NCI-H1694 treated with DMSO at 0.1 percent for 48 hours (cell line): ENCODE measurements around the gene EMILIN3.
A peak's percentile ranks its signal among the peaks of the same experiment; 100 is the strongest.

Source experiments
- DNase-seq: peaks from one replicate; lab custom pipeline; 2025; lab: John Stamatoyannopoulos, UW

The EMILIN3 gene

DNA sequence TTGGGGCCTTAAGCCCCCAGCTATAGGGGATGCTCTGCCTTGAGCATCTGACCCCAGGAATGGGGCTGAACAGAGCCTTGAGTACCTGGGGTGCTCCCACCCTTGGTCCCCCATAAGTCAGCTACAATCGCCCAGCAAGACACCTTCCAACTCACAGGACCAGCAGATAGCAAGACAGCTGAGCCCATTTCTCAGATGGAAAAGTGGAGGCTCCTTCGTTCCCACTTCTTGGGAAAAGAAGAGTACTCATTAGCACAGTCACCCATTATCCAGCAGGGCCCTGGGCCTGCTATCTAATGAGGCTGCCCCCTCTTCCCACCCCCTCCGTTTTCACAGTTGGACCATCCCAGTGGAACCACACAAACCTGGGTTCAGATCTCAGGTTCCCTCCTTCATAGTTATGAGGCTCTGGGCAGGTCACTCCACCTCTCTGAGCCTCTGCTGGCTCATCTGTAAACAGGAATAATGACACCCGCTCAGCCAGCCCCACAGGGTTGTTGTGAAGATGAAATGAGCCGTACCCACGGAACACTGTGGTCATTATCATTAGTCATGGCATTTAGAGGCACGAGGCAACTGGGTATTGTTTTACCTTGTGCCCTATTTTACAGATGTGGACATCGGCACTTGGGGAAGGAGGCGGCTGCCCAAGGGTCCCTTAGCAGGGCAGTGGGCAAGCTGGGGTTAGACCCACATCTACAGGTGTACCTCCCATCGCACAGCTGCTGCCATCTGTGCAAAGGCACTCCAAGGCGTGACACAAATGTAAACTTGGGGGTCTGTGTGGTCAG lies 21.5 kb downstream of the EMILIN3 start:
- no peak for DNase-seq

DNA sequence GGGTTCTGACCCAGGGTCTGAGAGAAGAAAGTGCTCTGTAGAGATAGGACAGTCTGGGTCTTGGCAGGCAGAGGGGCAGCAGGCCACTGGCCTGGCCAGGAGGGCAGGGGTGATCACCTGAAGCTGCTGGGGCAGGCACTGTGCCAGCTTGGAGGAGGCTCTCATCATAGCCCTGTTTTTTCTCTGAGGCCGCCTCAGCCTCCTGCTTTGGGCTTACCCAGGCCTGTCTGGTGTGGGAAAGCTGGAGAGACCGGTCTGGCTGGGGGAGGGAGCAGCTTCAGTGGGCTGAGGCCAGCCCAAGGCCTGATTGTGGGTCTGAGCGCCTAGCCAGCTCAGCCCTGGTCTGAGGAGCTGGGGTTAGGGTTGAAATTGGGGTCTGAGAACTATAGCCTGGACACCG lies 22.1 kb downstream of the EMILIN3 start:
- no peak for DNase-seq

DNA sequence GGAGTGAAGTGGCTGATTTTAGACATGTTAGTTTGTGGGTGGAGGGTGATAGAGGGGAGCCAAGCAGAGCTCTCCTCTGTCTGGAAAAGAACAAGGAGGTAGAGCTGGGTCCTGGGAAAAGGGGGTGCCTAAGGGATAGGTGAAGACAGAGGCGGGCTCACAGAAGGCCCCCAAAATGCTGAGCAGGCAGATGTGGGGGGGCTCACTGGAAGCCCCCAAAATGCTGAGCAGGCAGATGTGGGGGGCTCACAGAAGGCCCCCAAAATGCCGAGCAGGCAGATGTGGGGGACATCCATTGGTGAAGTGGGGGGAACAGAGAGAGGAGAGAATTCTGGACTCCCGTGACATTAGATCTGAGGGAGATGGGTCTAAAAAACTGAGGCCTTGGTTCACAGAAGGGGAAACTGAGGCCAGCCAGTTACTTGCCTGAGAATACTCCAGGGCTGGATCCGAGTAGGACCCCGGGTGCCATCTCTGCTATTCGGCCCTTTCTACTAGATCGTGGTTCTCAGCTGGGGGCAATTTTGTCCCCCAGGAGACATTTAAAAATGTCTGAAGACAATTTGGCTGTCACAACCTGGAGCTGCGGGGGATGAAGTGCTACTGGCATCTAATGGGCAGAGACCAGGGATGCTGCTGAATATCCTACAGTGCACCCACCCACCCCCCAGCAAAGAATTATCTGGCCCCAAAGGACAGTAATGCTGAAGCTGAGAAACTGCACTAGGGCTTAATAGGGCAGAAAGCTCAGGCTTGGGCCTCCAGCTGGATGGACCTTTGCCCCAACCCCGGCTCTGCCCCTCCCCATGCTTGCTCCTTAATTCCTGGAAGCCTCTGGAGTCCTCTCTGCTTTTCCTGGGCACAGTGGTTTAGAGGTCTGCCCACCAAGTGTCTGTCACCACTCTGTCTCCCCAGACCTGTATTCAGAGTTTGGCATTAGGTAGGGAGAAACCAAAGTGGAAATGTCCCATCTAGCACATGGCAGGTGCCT lies 23.8 kb downstream of the EMILIN3 start:
- DNase-seq: no peak

DNA sequence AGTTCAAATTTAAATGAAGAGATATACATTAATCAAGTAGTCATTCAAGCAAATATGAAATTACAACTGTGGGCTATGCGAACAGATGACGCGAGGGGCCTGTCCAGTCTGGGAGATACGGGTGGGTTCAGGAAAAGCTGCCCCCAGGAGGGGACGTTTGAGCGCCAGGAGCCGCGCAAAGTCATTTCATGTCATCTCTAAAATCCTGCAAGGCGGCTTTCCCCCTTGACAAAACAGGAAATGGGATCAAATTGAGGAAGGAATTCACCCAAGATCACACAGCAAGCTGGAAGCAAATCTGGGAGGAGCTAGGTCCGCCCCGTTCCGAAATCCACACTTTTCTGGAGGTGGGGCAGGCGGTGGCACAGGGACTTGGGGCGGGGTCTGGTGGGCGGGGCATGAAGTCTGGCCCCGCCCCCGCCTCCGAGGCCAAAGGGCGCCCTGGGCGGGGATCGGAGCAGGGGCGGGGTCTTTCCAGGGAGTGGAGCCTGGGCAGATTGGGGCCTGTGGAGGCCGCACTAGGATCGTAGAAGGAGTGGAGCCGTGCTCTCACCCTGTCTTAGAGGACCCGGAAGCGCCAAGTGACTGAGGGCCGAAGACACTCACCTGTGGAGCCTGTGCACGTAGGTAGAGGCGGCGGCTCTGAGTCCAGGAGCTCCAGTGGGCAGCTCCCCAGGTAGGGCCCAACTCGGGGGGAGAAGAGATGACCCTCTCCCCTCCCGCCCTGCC lies 26.1 kb downstream of the EMILIN3 start, which contains the start of gene LPIN3:
TSS of gene LPIN3 (plus strand) at position 495 of the 729 bp plus-strand sequence. CDS start 4,983 bp downstream, outside the sequence.
- DNase-seq: no peak

DNA sequence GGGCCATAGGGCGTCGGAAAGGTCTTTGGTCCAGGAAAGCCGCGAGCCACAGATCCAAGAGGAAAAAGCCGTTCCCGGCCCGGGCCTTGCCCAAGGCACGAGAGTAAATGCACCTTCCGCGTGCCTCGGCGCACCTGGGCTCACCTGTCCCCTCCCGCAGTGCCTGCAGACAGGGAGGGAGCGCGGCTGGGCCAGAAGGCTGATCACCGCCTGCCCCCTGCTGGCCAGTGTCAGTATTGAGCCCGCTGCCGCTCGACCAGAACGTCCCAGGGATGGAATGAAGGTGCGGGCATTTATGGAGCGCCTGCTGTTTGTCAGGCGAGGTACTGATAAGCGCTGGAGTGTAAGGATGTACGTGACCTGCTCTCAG lies 26.7 kb downstream of the EMILIN3 start:
- DNase-seq: peak; percentile 22

DNA sequence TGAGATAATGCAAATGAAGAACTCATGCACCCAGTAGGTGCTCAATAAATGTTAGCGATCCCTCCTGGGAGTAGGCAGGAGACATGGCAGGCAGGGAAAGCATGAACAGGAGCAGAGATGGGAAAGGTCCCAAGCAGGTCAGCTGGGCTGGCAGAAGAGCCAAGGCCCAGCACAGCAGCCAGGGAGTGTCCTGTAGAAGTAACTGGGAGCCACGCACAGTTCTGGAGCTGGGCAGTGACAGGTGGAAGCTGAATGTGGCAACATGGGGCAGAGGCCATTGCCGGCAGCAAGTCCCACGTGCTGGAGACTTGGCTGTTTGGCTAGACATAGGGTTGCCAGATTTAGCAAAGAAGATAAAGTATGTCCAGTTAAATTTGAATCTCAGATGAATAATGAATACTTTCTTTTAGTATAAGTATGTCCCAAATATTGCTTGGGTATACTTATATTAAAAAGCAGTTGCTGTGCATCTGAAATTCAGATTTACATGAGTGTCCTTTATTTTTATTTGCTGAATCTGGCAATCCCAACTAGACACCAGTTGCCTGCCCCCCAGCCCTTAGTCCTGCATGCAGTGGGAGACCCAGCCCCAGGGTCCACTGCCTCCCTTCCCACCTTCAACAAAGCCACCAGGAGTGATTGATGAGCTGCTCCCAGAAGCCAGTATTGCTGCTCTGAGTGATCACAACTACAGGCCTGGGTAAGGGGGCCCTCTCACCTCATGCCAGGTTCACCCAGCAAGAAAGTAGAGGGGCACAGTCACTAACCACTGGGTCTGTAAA lies 29.7 kb downstream of the EMILIN3 start:
- no peak for DNase-seq

DNA sequence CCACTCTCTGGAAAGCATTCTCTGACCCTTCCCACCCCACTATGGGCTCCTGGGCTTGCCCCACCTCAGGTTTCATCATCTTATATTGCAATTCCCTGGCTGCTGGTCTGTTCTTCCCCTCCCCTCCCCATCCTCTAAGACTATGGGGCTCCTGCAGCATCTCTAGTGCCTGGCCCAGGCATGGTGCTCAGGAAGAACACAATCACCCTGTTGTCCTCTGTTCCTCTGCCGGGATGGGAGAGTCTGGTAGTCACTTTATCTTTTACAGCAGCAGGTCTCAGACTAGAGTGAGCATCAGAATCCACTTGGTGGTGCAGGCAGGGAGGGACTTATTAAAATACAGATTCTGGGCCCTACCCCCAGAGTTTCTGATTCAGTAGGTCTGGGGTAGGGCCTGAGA lies 31.0 kb downstream of the EMILIN3 start:
- no peak for DNase-seq

DNA sequence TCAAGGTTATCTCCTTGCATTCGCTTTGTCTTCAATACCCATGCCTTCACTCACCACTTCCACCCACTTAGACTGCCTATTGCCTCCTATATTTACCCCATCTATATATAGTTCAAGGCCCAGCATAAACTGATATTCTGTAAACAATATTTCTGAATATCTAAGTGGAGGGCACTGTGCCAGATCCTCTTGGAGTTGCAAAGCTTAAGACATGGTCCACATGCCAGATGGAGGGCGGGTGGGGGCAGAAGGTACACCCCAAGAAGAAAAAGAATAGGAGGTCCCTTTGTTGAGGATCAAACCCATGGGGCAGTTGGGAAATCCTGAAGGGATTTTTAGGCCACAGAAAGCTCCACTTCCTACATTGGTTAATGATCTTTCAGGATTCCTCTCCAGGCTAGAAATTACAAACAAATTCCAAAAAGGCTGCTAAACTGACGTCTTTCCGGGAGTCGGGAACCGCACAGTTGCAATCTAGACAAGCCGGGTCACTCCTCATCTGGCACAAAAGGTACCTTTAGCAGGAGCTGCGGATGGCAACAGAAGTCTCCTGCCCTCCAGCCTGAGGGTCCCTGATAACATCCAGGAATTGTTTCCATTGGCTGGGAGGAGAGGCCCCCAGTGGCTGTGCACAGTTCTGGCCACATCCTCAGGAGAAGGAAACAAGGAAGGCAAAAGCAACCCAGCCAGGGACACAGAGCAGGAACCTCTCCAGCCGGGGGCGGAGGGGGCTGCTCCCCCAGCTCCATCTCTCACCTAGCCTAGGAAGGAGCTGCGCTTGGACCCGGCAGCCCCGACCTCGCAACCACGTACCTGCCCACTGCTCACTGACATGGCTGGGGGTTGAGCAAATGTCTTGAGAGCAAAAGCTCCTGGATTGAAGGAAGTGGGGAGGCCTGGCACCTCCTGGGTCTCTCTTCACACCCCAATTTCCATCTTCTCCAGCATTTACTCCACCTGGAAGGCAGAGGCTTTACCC lies 31.9 kb downstream of the EMILIN3 start:
- DNase-seq: no peak

DNA sequence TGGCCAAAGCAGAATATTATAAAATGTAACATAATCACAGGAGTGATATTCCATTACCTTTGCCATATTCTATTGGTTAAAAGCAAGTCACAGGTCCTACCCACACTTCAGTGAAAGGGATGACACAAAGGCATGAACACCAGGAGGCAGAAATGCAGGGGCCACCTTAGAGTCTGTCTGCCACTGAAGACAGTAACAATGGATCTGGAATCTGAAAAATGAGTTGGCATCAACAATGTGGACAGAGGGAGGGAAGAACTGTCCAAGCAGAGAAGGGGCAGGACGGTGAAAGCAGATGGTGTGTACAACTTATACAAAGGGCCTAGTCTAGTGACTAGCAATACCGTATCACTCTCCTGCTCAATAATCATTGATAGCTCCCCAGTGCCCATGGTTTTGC lies 32.6 kb downstream of the EMILIN3 start:
- DNase-seq: no peak

DNA sequence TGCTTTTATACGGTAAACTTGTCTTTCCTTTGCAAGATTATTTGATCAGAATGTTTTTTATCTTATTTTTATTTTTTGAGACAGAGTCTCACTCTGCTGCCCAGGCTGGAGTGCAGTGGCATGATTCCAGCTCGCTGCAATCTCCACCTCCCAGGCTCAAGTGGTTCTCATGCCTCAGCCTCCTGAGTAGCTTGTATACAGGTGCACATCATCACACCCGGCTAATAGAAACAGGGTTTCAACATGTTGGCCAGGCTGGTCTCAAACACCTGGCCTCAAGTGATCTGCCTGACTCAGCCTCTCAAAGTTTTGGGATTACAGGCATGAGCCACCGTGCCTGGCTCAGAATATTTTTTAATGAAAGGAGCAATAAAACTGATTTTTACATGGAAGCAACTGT lies 34.9 kb downstream of the EMILIN3 start:
- no peak for DNase-seq

DNA sequence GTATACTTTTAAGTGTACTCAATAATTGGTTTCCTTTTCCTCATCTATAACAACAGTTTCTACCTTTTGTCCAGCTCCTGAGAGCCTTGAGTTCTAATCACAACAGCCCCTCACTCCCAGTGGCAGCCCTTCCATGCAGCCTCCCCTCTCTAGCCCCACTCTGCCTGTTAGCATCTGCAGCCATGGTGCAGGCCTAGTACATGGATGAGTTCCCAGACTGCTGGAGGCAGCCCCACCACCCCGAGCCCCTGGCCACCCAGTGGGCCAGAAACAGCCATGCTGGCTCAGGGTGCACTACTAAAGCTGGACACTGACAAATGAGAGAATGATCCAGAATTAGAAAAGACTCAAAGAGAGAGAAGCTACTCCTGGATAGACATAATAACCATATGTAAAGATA lies 35.7 kb downstream of the EMILIN3 start:
- no peak for DNase-seq

DNA sequence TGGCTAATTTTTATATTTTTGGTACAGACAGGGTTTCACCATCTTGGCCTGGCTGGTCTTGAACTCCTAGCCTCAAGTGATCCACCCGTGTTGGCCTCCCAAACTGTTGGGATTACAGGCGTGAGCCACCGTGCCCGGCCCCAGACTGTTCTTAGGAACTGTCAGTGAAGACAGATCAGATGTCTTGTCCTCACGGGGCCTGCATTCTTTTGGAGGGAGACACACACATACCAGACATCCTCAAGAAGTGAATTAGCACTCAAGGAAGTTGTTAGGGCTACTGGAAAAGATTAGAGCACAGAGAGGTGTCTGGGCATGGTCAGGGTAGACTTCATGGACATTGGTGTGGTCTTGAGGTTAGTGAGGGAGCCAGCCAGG lies 36.3 kb downstream of the EMILIN3 start:
- no peak for DNase-seq

DNA sequence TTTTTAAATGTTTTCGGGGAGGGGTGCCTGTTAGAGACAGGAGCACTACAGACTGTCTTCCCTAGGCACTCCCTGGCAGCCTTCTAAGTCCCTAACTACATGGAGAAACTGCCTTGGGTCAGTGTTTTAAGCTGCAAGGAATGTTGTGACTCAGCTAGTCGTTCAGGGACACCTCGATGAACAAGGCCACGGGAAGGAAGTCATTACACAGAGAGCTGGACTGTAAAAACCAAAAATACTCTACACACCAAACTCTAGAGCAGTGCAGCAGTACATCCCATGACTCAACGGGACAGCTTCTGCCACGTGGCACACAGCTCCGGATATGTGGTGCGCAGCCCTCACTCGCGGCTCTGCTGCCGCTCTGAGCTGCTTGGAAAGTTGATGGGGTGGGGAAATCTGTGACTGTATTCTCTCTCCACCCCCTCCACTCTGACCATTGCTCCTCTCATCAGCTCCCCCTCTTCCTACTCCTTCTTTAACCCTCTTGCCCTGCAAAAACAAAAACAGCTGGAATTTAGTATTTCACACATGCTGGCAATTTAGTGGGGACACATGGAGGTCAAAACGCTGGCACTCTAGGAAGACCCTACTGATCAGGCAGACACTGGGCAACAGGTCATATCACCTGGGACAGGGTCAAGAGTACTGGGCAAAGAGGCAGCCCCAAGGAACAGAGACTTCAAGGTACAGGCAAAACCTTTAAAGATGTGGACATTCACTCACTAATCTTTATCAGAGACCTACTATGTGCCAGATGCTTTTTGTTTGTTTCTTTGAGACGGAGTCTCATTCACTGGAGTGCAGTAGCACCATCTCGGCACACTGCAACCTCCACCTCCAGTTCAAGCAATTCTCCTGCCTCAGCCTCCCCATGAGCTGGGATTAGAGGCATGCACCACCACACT lies 36.9 kb downstream of the EMILIN3 start:
- no peak for DNase-seq

DNA sequence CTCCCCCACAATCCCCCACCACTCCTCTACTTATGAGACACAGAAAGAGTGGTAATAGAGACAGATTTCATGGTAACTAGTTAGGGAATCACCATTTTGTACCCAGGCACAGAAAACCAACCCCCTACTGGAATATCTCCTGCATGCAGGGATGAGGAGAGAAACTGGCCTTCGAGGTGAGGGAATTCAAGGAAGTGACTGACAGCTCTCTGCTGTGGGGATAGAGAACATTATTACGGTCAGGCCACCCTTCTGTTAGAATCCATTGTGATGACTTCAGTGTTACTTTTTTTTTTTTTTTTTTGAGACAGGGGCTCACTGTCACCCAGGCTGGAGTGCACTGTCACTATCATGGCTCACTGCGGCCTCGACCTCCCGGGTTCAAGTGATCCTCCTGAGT lies 39.4 kb downstream of the EMILIN3 start:
- no peak for DNase-seq

DNA sequence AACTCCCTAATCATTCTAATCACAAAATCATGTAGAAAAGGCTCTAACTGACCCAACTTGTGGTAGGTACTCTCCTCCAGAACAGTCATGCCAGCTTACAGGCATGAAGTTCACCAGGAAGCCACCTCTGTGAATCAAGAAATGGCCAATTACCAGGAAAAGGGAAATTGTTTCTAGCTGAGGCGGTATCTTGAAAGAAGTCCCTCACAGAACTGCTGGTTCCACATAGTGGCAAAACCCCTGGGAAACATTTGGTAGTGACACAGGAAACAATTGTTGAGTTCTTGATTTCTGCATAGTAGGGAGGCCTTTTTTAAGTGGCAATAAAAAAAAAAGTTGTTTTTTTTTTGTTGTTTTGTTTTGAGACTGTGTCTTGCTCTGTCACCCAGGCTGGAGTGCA lies 45.6 kb downstream of the EMILIN3 start:
- DNase-seq: no peak

DNA sequence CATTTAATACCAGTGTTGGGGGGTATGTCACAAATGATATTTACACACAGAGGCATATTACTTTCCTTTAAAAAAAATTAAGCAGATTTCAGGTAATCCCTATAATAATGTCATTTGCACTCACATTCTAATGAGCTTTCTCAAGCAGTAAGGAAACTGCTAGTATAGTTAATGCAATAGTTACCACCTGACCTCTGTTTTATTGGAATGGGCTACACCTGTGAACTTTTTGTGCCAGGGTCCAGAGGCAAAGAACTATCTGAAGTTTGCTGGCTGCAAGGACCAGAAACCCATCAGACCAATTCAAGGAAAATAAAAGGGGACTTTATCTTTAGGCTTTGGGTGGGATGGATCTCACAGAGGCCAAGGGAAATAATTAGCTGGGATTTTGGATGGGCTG lies 46.2 kb downstream of the EMILIN3 start:
- DNase-seq: no peak

DNA sequence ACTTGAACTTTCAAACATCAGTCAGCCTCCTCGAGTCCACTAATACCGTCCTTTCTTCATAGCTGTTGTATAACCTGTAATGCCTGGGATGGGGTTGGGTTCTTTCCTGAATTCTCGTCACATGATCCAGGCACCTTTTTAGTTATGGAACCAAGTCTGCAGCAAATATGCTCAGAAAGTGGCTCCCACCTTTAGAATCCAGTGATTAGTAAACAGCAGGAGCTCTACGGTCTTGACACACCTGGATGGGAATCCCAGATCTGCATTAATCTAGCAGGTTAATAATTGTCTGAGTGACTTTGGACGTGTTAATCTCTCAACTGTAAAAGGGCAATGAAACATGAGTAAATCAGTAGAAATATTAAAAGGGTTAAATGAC lies 48.4 kb downstream of the EMILIN3 start:
- DNase-seq: no peak

DNA sequence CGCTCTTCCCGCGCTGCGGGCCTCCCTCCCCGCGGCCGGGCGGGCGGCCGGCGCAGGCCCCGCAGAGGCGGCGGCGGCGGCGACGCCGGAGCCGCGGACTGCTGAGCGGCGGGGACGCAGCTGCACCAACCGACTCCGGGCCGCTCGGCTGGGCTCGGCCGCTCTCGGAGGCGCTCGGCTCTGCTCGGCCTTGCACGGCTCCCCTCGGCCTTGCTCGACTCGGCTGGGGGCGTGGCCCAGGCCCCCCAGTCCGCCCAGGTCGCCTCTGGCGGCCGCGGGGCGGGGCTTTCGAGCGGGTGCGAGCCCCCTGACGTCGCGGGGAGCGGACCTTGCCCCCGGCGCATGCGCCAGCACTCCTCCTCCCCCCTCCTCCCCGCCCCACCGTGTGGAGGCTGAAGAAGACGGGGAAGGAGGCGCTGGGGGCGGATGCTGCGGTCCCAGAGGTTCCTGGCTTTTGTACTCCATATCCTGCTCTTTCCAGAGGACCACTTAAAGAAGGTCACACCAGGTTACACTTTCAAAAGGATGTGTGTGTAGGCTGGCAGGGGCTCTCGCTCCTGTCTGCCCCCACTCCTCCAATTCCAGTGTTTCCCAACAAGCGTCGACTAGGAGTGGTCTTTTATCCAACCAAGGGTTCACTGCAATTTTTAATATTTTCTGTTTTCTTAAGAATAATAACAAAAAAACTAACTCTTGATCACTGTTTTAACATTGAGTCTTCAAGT lies 48.9 kb downstream of the EMILIN3 start, which contains the start of gene ZHX3:
TSS of gene ZHX3 (minus strand) at position 186 of the 725 bp plus-strand sequence. CDS start 112,815 bp downstream, outside the sequence.
- peak; percentile 79 for DNase-seq
